Psoas muscle (tissue), 8 donors: Measurements from ENCODE around the gene RINT1. TPM values are rescaled to one million over a fixed set of nuclear protein-coding genes. Genes with fewer than 3 reads are reported as not detected.

Experiments used
- ATAC-seq, 4 donors: fragments of 200-7000 bp; cut with Tn5 transposase; one replicate each; pipeline ENCODE4 v1.9.1; 2020; ENCODE audit warnings: moderate library complexity in 3 of 4, mild to moderate bottlenecking in 2 of 4
- DNase-seq, 2 donors: peaks; one replicate each; pipeline ENCODE4 v3.0.0-alpha.2; 2020
- H3K27ac ChIP-seq: fragments of 200-600 bp; one replicate; pipeline ENCODE4 v1.8.0; 2022
- H3K27me3 ChIP-seq, 3 donors: fragments of 200-600 bp in 1 of 3; one replicate each; pipeline versions ENCODE4 v1.6.1 to v1.8.0; 2013 to 2022; ENCODE audit warnings: low read length in 2 of 3, mild to moderate bottlenecking in 2 of 3, moderate library complexity in 1 of 3; ENCODE audit not compliant: insufficient read depth in 3 of 3
- H3K36me3 ChIP-seq, 2 donors: fragments of 200-600 bp in 1 of 2; one replicate each; pipeline versions ENCODE4 v1.6.1 to v1.8.0; 2013 to 2022; ENCODE audit warnings: low read depth in 1 of 2, mild to moderate bottlenecking in 1 of 2, moderate library complexity in 1 of 2; ENCODE audit not compliant: insufficient read depth in 1 of 2
- H3K4me1 ChIP-seq: fragments of 200-600 bp; one replicate; pipeline ENCODE4 v1.8.0; 2022
- H3K4me3 ChIP-seq: fragments of 200-600 bp; one replicate; pipeline ENCODE4 v1.8.0; 2022; ENCODE audit warnings: mild to moderate bottlenecking
- H3K9me3 ChIP-seq: fragments of 200-600 bp; one replicate; pipeline ENCODE4 v1.8.0; 2022
- WGBS, 3 donors: extraction: QIAGEN DNeasy Blood & Tissue Kit; methylation state at CpG; one replicate each; pipeline versions ENCODE4 v1.1.6 to v1.1.7; 2013; 5-methylcytosine and 5-hydroxymethylcytosine counted together
- intact Hi-C, 2 donors: fragments of 100-400 bp; cut with DNase I; formaldehyde crosslinking; loops; one replicate each; pipeline versions ENCODE4 v1.11.0 to v1.14.2; 2022
- long read RNA-seq, 2 donors: library from polyadenylated mRNA; unstranded; transcript quantifications; one replicate each; pipeline ENCODE4 v2.0.0, GENCODE V29; 2021
- polyA plus RNA-seq, 3 donors: library from polyadenylated mRNA; stranded (reverse); fragments of 200-250 nt; gene quantifications; one replicate each; pipeline ENCODE4 v1.2.3, GENCODE V29; 2013
- total RNA-seq, 4 donors: library from RNA; stranded (reverse); fragmentation: NEBNext Ultra II Directional in 2 of 4; extraction: Animal tissue kit (Norgen Biotek cat#: 25700) in 2 of 4; gene quantifications; one replicate each; pipeline versions ENCODE4 v1.2.1 to v1.2.4, GENCODE V29; 2021 to 2023
- TF ChIP-seq, protein P1 (sequence below): fragments of 200-600 bp; IDR thresholded peaks from one replicate; pipeline ENCODE4 v1.8.0; 2022; ENCODE audit warnings: antibody characterized with exemption
- donor health status: healthy with polysubstance abuse.
- donor health status: DM: no; HTN: no; CAD: no; lungs with moderate emphysema.
- donor health status: Bipolar disorder and iron deficiency.
- donor health status: healthy.
- donor health status: DM: yes; HTN: yes; CAD: no.
- donor health status: DM: no; HTN: no; CAD: no.
- donor health status: DM: no; HTN: no; CAD: no.
- donor health status: DM: yes; HTN: yes; CAD: no.

The RINT1 gene
- total RNA-seq (10 to 100 TPM; 16.6 to 20.8 (median 20.1) TPM), polyA plus RNA-seq (10 to 100 TPM; 10.9 to 21.5 (median 14.1) TPM)
- long read RNA-seq, donor 1, transcript RINT1-201 (15 exons, 2,976 nt): major isoform, 27 of 28 reads
- long read RNA-seq, donor 1, partial matches to known transcripts: 0 of 28 reads
- long read RNA-seq, donor 1, other reads (novel, unspliced or antisense): 1 of 28 reads
- long read RNA-seq, donor 2, transcript RINT1-201 (15 exons, 2,976 nt): major isoform, 35 of 44 reads
- long read RNA-seq, donor 2, partial matches to known transcripts: 2 of 44 reads
- long read RNA-seq, donor 2, other reads (novel, unspliced or antisense): 7 of 44 reads

DNA sequence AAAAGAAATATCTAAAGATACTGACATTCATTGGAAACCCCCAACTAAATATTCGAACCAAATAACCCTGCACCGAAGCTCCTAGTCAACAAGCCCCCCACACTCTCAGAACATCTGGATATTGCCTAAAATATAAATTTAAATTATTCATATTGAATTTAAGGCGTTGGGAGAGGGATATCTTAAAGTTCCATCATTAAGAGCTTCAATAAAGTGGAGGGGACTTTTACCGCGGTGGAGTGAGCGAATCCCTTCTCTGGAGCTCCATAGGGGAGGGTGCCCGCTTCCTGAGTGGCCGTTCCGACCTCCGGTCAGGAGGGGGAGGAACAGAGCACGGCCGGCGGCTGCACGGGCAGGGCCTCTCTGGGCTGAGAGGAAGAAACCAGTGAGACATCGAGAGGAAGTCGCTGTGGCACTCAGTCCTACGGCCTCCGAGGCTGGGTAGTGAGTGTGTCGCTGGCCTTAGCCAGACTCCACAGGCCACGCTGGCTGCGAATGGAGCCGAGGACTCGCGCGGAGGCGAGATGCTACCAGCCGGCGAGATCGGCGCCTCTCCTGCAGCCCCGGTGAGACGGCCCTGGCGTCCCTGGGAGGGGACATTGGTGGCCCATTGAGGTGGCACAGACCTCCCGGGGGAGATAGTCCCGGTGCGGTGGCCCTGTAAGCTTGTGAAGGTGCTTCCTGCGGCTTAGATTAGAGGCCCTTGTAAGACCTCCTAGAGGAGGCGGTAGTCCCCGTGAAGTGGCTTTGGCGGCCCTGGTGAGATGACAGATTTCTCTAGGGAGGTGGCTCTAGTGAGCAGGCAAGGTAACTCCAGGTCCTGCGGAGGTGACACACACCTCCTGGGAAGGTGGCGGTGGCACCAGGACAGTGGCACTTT lies at the start of gene RINT1:
TSS of gene RINT1 (plus strand) at position 410 of the 880 bp plus-strand sequence. CDS start at position 525, 115 bp downstream.
- TF ChIP-seq, protein P1, sequence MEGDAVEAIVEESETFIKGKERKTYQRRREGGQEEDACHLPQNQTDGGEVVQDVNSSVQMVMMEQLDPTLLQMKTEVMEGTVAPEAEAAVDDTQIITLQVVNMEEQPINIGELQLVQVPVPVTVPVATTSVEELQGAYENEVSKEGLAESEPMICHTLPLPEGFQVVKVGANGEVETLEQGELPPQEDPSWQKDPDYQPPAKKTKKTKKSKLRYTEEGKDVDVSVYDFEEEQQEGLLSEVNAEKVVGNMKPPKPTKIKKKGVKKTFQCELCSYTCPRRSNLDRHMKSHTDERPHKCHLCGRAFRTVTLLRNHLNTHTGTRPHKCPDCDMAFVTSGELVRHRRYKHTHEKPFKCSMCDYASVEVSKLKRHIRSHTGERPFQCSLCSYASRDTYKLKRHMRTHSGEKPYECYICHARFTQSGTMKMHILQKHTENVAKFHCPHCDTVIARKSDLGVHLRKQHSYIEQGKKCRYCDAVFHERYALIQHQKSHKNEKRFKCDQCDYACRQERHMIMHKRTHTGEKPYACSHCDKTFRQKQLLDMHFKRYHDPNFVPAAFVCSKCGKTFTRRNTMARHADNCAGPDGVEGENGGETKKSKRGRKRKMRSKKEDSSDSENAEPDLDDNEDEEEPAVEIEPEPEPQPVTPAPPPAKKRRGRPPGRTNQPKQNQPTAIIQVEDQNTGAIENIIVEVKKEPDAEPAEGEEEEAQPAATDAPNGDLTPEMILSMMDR: peak; percentile 62
- Histone ChIP-seq H3K4me3 (peak within 1 kb of the TSS; percentile 92), H3K36me3 (peaks cover 4 to 35% of the 10 kb centered on the region in 2 donors), H3K4me1 (peaks cover 10% of the 10 kb centered on the region), H3K27ac (peak within 1 kb of the TSS; percentile 93), H3K9me3 (no peaks in the 10 kb centered on the region), H3K27me3 (peaks cover 0 to 1% (median 0%) of the 10 kb centered on the region in 3 donors)
- DNase-seq: peak; percentile 89 to 94
- WGBS, 3 donors: 2 to 3% (median 2%) methylated on average over 40 to 42 of the region's 42 CpGs
- peak; percentile 100 for ATAC-seq
- intact Hi-C loops: no loop called here

DNA sequence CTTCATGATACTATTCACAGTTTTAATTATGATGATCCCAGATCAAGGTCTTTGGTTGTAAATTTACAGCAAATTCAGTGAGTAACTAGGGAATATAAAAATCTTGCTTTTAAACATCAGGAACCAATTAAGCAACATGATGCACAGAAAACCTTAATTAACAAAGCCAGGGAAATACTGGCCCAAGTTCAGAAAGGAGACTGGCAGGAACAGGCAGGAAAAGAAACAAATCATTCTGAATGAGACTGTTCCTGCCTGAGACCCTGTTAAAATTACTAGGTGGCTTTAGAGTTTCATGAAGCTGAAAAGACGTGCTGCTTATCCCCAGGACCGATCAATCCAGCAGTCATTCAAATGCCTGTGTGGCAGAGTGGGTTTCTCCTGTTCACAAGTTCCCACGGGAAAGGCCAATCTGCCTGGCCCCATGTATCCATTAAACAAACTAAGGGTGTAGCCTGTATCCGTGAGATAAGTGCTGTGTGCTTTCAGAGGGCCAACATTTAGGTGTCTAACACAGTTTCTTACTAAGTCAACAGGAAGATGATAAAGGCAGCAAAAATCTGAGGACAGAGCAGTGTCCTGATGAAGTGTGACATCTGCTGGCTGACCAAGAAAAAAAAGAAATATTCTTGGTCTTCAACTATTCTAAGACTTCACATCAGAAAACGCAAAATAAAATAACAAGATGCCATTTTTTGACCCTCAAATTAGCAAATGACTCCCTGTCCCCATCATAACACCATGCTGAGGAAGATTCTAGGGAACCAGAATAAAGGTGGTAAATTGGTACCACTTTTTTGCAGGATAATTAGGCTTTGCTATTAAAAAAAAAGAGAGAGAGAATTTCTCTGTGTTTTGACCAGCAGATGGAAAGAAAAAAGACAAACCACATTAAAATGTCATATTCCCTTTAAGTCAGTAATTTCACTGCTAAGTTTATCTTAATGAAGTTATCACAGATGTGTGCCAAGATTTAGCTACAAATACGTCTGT lies 44.1 kb upstream of the RINT1 start:
- Histone ChIP-seq H3K4me3 (no peak overlapping the region), H3K4me1 (no peaks in the 10 kb centered on the region), H3K27me3 (no peaks in the 10 kb centered on the region), H3K36me3 (peaks cover 7 to 52% of the 10 kb centered on the region in 2 donors), H3K9me3 (no peaks in the 10 kb centered on the region), H3K27ac (peak overlapping the region; percentile 53)
- 54 to 62% (median 61%) methylated on average over 6 of the region's 6 CpGs for WGBS, 3 donors
- intact Hi-C loops: no loop called here
- ATAC-seq (peak; percentile 25 to 67 (median 44)), DNase-seq (no peak)
- TF ChIP-seq, protein P1: peak; percentile 28

DNA sequence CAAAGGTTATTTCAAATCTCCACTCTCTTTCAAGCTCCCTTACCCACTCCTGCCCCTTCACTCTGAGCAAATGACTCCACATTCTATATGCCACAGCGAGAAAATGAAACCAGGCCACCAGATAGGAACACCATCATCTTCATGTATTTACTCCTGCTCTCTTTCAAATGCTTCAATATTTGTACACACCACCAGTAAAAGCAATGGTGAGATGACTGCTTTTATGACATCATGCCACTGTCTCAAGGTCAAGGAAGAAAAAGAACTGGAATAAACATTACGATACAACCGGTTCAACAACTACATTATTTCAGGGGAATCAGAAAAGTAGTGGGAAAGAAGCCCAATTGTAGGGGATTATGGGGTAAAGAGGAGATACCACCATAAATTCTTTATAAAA lies 42.6 kb upstream of the RINT1 start:
- no peak for DNase-seq
- intact Hi-C loops: no loop called here
- H3K27ac ChIP-seq: no peak overlapping the region
- WGBS, 3 donors: 93 to 98% (median 94%) methylated on average over 3 of the region's 3 CpGs
- peaks cover 7 to 52% of the 10 kb centered on the region in 2 donors for H3K36me3 ChIP-seq
- no peak overlapping the region for H3K4me3 ChIP-seq
- TF ChIP-seq, protein P1: no peak
- ATAC-seq: no peak
- H3K27me3 ChIP-seq: no peaks in the 10 kb centered on the region
- no peaks in the 10 kb centered on the region for H3K4me1 ChIP-seq
- H3K9me3 ChIP-seq: no peaks in the 10 kb centered on the region

DNA sequence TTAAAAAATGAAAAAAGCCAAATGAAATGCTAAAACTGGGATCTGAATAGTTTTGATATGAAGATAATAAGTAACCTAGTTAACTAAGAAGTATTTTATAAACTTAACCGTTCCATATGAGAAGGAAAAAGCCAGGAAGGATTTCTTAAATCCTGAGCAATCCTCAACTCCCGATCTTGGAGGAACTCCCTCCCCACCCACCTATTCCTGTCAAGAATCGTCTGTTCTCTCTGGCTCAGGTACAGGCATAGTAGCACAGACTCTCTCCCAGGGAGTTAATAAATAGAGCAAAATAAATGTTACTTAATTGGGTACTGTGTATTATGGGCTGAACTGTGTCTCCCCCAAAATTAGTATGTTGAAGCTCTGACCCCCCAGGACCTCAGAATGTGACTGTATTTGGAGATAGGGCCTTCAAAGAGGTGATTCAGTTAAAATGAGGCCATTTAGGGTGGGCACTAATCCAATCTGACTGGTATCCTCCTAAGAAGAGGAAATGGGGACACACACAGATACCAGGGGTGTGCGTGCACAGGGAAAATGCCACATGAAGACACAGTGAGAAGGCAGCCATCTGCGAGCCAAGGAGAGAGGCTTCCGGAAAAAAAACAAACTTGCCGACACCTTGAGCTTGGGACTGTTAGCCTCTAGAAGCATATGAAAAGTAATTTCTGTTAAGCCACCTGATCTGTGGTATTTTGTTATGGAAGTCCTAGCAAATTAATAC lies 38.6 kb upstream of the RINT1 start:
- no peak for DNase-seq
- ATAC-seq: no peak
- no peaks in the 10 kb centered on the region for H3K4me1 ChIP-seq
- H3K27ac ChIP-seq: no peak overlapping the region
- peaks cover 2 to 49% of the 10 kb centered on the region in 2 donors for H3K36me3 ChIP-seq
- 75 to 83% (median 78%) methylated on average over 7 of the region's 7 CpGs for WGBS, 3 donors
- H3K27me3 ChIP-seq: no peaks in the 10 kb centered on the region
- intact Hi-C loops: loop anchor here in 1 of 2 donors (10.0 kb wide), 1 partner anchor 359 kb away; no protein-coding TSS in a partner anchor
- TF ChIP-seq, protein P1: no peak
- no peaks in the 10 kb centered on the region for H3K9me3 ChIP-seq
- H3K4me3 ChIP-seq: no peak overlapping the region
